KOPT-K1 (cell line): Measurements from ENCODE around the gene CCNJL.

ENCODE experiments used
- H3K27ac ChIP-seq: fragments of 200-600 bp; sonication (generic); 2 replicates; pipeline ENCODE4 v1.5.1; 2016; ENCODE audit warnings: antibody characterized with exemption, mild to moderate bottlenecking, low read depth, low read length; ENCODE audit not compliant: poor library complexity, severe bottlenecking
- H3K36me3 ChIP-seq: fragments of 200-600 bp; sonication (generic); 2 replicates; pipeline ENCODE4 v1.5.1; 2017; ENCODE audit warnings: antibody characterized with exemption, mild to moderate bottlenecking, low read length, moderate library complexity; ENCODE audit not compliant: insufficient read depth
- H3K9me3 ChIP-seq: fragments of 200-600 bp; sonication (generic); 2 replicates; pipeline ENCODE4 v1.5.1; 2017; ENCODE audit warnings: antibody characterized with exemption, low read length, mild to moderate bottlenecking; ENCODE audit not compliant: insufficient read depth, poor library complexity, severe bottlenecking

CCNJL gene

GRCh38 chr5:160268121-160268520, 44.2 kb downstream of the CCNJL start:
- no peaks in the 10 kb centered on the region for H3K9me3 ChIP-seq
- no peaks in the 10 kb centered on the region for H3K36me3 ChIP-seq
- H3K27ac ChIP-seq, result no peak overlapping the region

- H3K36me3 ChIP-seq, result no peaks in the 10 kb centered on the region
- no peaks in the 10 kb centered on the region for H3K9me3 ChIP-seq
- no peak overlapping the region for H3K27ac ChIP-seq
Observed at GRCh38 chr5:160266752-160267345, 45.5 kb downstream of the CCNJL start.

- Histone ChIP-seq H3K9me3 (no peaks in the 10 kb centered on the region), H3K27ac (no peak overlapping the region), H3K36me3 (no peaks in the 10 kb centered on the region)
Observed at GRCh38 chr5:160266044-160266443, 46.3 kb downstream of the CCNJL start.

- no peaks in the 10 kb centered on the region for H3K9me3 ChIP-seq
- no peaks in the 10 kb centered on the region for H3K36me3 ChIP-seq
- no peak overlapping the region for H3K27ac ChIP-seq
Observed at GRCh38 chr5:160263326-160263855, 49.0 kb downstream of the CCNJL start.

- no peaks in the 10 kb centered on the region for H3K36me3 ChIP-seq
- no peaks in the 10 kb centered on the region for H3K9me3 ChIP-seq
- H3K27ac ChIP-seq, result no peak overlapping the region
Observed at GRCh38 chr5:160262151-160263074, 50.0 kb downstream of the CCNJL start.

- no peaks in the 10 kb centered on the region for H3K36me3 ChIP-seq
- H3K9me3 ChIP-seq, result no peaks in the 10 kb centered on the region
- H3K27ac ChIP-seq, result no peak overlapping the region
Observed at GRCh38 chr5:160260881-160261815, 51.2 kb downstream of the CCNJL start.

- no peak overlapping the region for H3K27ac ChIP-seq
- no peaks in the 10 kb centered on the region for H3K36me3 ChIP-seq
- no peaks in the 10 kb centered on the region for H3K9me3 ChIP-seq
Observed at GRCh38 chr5:160260006-160260775, 52.2 kb downstream of the CCNJL start.

- H3K36me3 ChIP-seq, result no peaks in the 10 kb centered on the region
- H3K9me3 ChIP-seq, result no peaks in the 10 kb centered on the region
- H3K27ac ChIP-seq, result no peak overlapping the region
Observed at GRCh38 chr5:160259341-160259740, 53.0 kb downstream of the CCNJL start.

- H3K36me3 ChIP-seq, result no peaks in the 10 kb centered on the region
- H3K9me3 ChIP-seq, result no peaks in the 10 kb centered on the region
- no peak overlapping the region for H3K27ac ChIP-seq
Observed at GRCh38 chr5:160254706-160255105, 57.7 kb downstream of the CCNJL start.

- Histone ChIP-seq H3K27ac (no peak overlapping the region), H3K9me3 (no peaks in the 10 kb centered on the region), H3K36me3 (no peaks in the 10 kb centered on the region)
Observed at GRCh38 chr5:160253441-160253840, 58.9 kb downstream of the CCNJL start.

GRCh38 chr5:160252916-160253315, 59.4 kb downstream of the CCNJL start:
- no peak overlapping the region for H3K27ac ChIP-seq
- no peaks in the 10 kb centered on the region for H3K9me3 ChIP-seq
- no peaks in the 10 kb centered on the region for H3K36me3 ChIP-seq

GRCh38 chr5:160251406-160252155, 60.8 kb downstream of the CCNJL start:
- H3K9me3 ChIP-seq, result no peaks in the 10 kb centered on the region
- H3K36me3 ChIP-seq, result no peaks in the 10 kb centered on the region
- no peak overlapping the region for H3K27ac ChIP-seq

- Histone ChIP-seq H3K36me3 (no peaks in the 10 kb centered on the region), H3K9me3 (no peaks in the 10 kb centered on the region), H3K27ac (no peak overlapping the region)
Observed at GRCh38 chr5:160250826-160251225, 61.5 kb downstream of the CCNJL start.

GRCh38 chr5:160250226-160250625, 62.1 kb downstream of the CCNJL start:
- Histone ChIP-seq H3K36me3 (no peaks in the 10 kb centered on the region), H3K27ac (no peak overlapping the region), H3K9me3 (no peaks in the 10 kb centered on the region)
